IPS DF 6.9 (cell line): ENCODE data around the gene HOXC9.

Source experiments
- DNase-seq: peaks from one replicate; pipeline ENCODE4 v3.0.0-alpha.2; 2013; ENCODE audit warnings: low read depth, low spot score
- H3K27ac ChIP-seq: one replicate; pipeline ENCODE4 v1.5.1; 2013; ENCODE audit warnings: low read length, control low read depth
- H3K27me3 ChIP-seq: 2 replicates; pipeline ENCODE4 v1.6.1; 2013; ENCODE audit warnings: mild to moderate bottlenecking, low read length; ENCODE audit not compliant: control insufficient read depth, insufficient read depth
- H3K36me3 ChIP-seq: 2 replicates; pipeline ENCODE4 v1.6.1; 2013; ENCODE audit warnings: low read length; ENCODE audit not compliant: control insufficient read depth, insufficient read depth
- H3K4me1 ChIP-seq: 2 replicates; pipeline ENCODE4 v1.6.1; 2013; ENCODE audit warnings: low read length; ENCODE audit not compliant: control insufficient read depth, insufficient read depth
- H3K4me3 ChIP-seq: 2 replicates; pipeline ENCODE4 v1.5.1; 2013; ENCODE audit warnings: mild to moderate bottlenecking, low read length
- H3K9me3 ChIP-seq: 2 replicates; pipeline ENCODE4 v1.6.1; 2013; ENCODE audit warnings: low read length, inconsistent platforms; ENCODE audit not compliant: control insufficient read depth, insufficient read depth
- WGBS: extraction: QIAGEN DNeasy Blood & Tissue Kit; methylation state at CpG from one replicate; pipeline ENCODE4 v1.1.7; 2013; ENCODE audit warnings: mixed read lengths, missing lambda C conversion rate; ENCODE audit not compliant: insufficient read length, insufficient coverage; 5-methylcytosine and 5-hydroxymethylcytosine counted together

HOXC9 gene

DNA sequence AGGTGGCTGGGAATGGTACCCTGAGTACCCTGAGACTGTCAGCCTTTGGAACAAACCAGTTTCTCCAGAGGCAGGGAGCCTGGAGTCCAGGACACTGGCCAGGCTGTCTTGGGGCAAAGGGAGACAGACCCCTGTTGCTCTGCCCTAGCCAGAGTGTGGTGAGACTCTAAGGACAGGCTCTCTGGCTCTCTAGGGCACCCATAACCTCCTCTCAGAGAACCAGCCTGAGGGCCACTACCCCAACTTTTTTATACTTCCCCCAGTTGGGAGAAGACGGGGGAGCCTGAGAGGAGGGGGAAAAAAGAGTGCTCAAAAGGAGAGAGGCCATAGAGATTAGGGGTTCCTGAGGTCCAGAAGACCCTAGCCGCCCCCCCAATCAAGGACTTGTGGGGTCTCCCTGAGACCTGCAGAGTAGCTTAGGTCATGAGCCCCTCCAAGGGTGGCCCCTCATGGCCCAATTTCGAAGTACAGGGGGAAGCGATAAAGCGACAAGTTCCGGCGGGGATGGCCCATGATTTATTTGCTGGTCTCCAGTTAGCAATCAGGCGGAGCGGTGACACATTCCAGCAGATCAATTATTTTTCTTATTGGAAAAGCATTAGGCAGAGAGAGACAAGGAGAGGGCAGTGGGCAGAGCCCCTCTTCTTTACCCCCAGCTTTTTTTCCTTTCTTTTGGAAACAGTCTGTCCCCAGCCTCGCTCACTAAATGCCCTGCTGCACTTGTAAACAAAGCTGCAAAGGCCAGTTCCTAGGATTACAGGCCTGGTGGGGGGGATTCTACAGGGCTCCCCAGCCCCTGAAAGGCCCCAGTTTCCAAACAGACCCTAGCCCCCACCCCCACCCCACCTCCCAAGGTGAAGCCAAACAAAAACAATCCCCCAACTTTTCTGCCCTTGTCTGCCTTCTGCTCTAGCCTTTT lies 10.4 kb downstream of the HOXC9 start:
- H3K27me3 ChIP-seq, result peaks cover 93% of the 10 kb centered on the region
- H3K4me3 ChIP-seq, result no peak overlapping the region
- no peak overlapping the region for H3K27ac ChIP-seq
- H3K4me1 ChIP-seq, result no peaks in the 10 kb centered on the region
- no peaks in the 10 kb centered on the region for H3K9me3 ChIP-seq
- no CpG with 5 or more reads among the region's 10 CpGs for WGBS
- no peaks in the 10 kb centered on the region for H3K36me3 ChIP-seq
- no peak for DNase-seq

DNA sequence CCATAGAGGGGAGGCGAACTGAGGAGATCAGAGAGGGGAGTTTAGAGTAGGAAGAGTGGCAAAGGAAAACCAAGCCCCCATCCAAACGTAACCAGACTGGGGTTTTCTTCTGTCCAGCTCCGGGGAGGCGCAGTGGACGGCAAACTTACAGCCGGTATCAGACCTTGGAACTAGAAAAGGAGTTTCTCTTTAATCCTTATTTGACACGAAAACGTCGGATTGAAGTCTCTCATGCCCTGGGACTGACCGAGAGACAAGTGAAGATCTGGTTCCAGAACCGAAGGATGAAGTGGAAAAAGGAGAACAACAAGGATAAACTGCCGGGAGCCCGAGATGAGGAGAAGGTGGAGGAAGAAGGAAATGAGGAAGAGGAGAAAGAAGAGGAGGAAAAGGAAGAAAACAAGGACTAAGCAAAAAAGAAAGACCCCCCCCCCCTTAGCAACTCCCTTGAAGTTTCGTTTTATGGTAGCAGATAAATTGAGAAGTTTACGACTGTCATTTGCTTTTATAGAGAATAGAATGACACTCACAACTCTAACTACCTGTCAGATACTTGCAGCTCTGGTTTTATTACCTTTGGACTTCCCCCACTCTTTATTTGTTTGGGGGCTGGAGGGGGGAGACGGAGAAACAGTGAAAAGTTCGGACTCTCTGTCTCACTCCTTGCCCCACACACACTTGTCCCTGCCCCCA lies 11.2 kb downstream of the HOXC9 start:
- no peaks in the 10 kb centered on the region for H3K4me1 ChIP-seq
- no CpG with 5 or more reads among the region's 17 CpGs for WGBS
- no peak overlapping the region for H3K27ac ChIP-seq

GRCh38 chr12:54011665-54012532 lies 11.9 kb downstream of the HOXC9 start:
- Histone ChIP-seq H3K27me3 (peaks cover 93% of the 10 kb centered on the region), H3K4me3 (no peak overlapping the region), H3K36me3 (no peaks in the 10 kb centered on the region), H3K4me1 (no peaks in the 10 kb centered on the region), H3K9me3 (no peaks in the 10 kb centered on the region), H3K27ac (no peak overlapping the region)
- no CpG with 5 or more reads among the region's 14 CpGs for WGBS
- DNase-seq, result no peak

More for the DNA sequence above, 11.2 kb downstream of the HOXC9 start:
- Histone ChIP-seq H3K4me3 (no peak overlapping the region), H3K9me3 (no peaks in the 10 kb centered on the region), H3K36me3 (no peaks in the 10 kb centered on the region), H3K27me3 (peaks cover 94% of the 10 kb centered on the region)
- DNase-seq, result no peak

- Histone ChIP-seq H3K4me1 (no peaks in the 10 kb centered on the region), H3K27ac (no peak overlapping the region), H3K27me3 (peaks cover 91% of the 10 kb centered on the region), H3K36me3 (no peaks in the 10 kb centered on the region), H3K4me3 (no peak overlapping the region), H3K9me3 (no peaks in the 10 kb centered on the region)
- WGBS, result no CpG with 5 or more reads among the region's 6 CpGs
- no peak for DNase-seq
Measured at GRCh38 chr12:54012631-54013409, 12.9 kb downstream of the HOXC9 start.

GRCh38 chr12:54014377-54015017 lies 14.5 kb downstream of the HOXC9 start:
- H3K36me3 ChIP-seq, result no peaks in the 10 kb centered on the region
- no peaks in the 10 kb centered on the region for H3K9me3 ChIP-seq
- DNase-seq, result no peak
- H3K4me1 ChIP-seq, result 0 out of 2 replicates have a peak, but pooled peaks cover 2% of the 10 kb centered on the region
- no peak overlapping the region for H3K27ac ChIP-seq
- H3K27me3 ChIP-seq, result peaks cover 88% of the 10 kb centered on the region
- no CpG with 5 or more reads among the region's 36 CpGs for WGBS
- H3K4me3 ChIP-seq, result no peak overlapping the region

- H3K4me3 ChIP-seq, result no peak overlapping the region
- no peak overlapping the region for H3K27ac ChIP-seq
- H3K27me3 ChIP-seq, result peaks cover 88% of the 10 kb centered on the region
- H3K4me1 ChIP-seq, result 0 out of 2 replicates have a peak, but pooled peaks cover 2% of the 10 kb centered on the region
- no peaks in the 10 kb centered on the region for H3K9me3 ChIP-seq
- no peaks in the 10 kb centered on the region for H3K36me3 ChIP-seq
- no peak for DNase-seq
- no CpG with 5 or more reads among the region's 23 CpGs for WGBS
Measured at GRCh38 chr12:54015018-54015931, 15.3 kb downstream of the HOXC9 start.

DNA sequence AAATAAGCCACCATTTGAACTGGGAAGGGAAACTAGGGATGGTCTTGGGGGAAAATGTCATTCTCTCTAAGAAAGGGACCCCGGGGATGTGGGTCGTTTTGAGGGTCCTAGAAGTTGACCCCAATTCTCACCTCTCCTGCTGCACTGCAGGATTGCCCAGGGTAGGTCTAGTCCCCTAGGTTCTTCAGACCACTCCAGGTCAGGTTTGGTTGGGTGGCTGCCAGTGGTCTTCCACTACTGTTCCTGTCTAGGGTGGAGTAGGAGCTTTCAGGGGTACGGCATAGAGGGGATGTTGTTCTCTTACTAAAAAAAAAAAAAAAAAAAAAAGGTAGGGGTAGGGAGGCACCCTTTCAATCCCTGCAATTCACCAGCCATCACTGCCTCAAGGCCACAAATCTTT lies 16.1 kb downstream of the HOXC9 start:
- Histone ChIP-seq H3K27ac (no peak overlapping the region), H3K36me3 (no peaks in the 10 kb centered on the region), H3K4me3 (no peak overlapping the region), H3K4me1 (0 out of 2 replicates have a peak, but pooled peaks cover 2% of the 10 kb centered on the region), H3K9me3 (no peaks in the 10 kb centered on the region), H3K27me3 (peaks cover 88% of the 10 kb centered on the region)
- no CpG with 5 or more reads among the region's 3 CpGs for WGBS
- DNase-seq, result no peak

DNA sequence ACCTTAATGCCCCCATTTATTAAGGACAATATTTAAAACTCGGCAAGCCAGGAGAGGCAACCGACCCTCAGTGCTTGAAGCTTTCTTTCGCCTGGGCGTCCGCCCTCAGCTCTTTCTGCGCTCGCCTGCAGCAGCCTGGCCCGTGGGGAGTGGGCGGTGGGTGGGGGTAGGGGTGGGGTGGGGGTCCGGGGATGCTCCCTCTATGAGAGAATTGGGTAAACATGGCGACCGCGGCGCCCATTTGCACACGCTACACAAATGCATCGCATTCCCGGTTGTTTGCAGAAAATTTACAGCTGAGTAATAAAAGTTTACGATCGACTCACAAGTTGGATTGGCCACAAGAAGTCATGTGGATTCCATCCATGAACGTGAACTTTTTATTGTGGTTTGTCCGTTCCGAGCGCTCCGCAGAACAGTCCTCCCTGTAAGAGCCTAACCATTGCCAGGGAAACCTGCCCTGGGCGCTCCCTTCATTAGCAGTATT lies 16.6 kb downstream of the HOXC9 start:
- no peaks in the 10 kb centered on the region for H3K9me3 ChIP-seq
- no peaks in the 10 kb centered on the region for H3K36me3 ChIP-seq
- no CpG with 5 or more reads among the region's 25 CpGs for WGBS
- H3K4me3 ChIP-seq, result no peak overlapping the region
- H3K27me3 ChIP-seq, result peaks cover 88% of the 10 kb centered on the region
- H3K27ac ChIP-seq, result no peak overlapping the region
- 0 out of 2 replicates have a peak, but pooled peaks cover 2% of the 10 kb centered on the region for H3K4me1 ChIP-seq
- DNase-seq, result no peak
